BLaER1 treated with 17β-estradiol and CSF1 and Interleukin-3, amounts not matched to agents 10 nM and 100 nM (cell line): ENCODE data around the gene NRG3.
A peak's percentile ranks its signal among the peaks of the same experiment; 100 is the strongest.
"Not testable (repeated sequence)": the region's sequence is repeated elsewhere in the genome, so short reads cannot be mapped to it uniquely, and the experiment has no call there.

Experiments
- H3K27ac ChIP-seq, 11 experiments: shearing (Covaris generic); formaldehyde crosslinking; 2 replicates each; pipeline ENCODE4 v1.8.1; 2022
- H3K27me3 ChIP-seq, 11 experiments: shearing (Covaris generic); formaldehyde crosslinking; 2 replicates each; pipeline ENCODE4 v1.8.1; 2022
- H3K36me3 ChIP-seq, 11 experiments: shearing (Covaris generic); formaldehyde crosslinking; 2 replicates each; pipeline ENCODE4 v1.8.1; 2022
- H3K4me1 ChIP-seq, 10 experiments: shearing (Covaris generic); formaldehyde crosslinking; 2 replicates each; pipeline ENCODE4 v1.8.1; 2022
- H3K4me2 ChIP-seq, 11 experiments: shearing (Covaris generic); formaldehyde crosslinking; 2 replicates each; pipeline ENCODE4 v1.8.1; 2022
- H3K4me3 ChIP-seq, 10 experiments: shearing (Covaris generic); formaldehyde crosslinking; 2 replicates each; pipeline ENCODE4 v1.8.1; 2022
- H3K9ac ChIP-seq, 11 experiments: shearing (Covaris generic); formaldehyde crosslinking; 2 replicates each; pipeline ENCODE4 v1.8.1; 2022
- H3K9me3 ChIP-seq, 11 experiments: shearing (Covaris generic); formaldehyde crosslinking; replicated peaks in 1 of 11; 2 replicates each; pipeline ENCODE4 v1.8.1; 2022
- H4K20me1 ChIP-seq, 11 experiments: shearing (Covaris generic); formaldehyde crosslinking; 2 replicates each; pipeline ENCODE4 v1.8.1; 2022
- Cebpa-rat ChIP-seq, 11 experiments: shearing (Covaris generic); IDR thresholded peaks; 2 replicates each; pipeline ENCODE4 v1.8.1; 2022

Gene NRG3

DNA sequence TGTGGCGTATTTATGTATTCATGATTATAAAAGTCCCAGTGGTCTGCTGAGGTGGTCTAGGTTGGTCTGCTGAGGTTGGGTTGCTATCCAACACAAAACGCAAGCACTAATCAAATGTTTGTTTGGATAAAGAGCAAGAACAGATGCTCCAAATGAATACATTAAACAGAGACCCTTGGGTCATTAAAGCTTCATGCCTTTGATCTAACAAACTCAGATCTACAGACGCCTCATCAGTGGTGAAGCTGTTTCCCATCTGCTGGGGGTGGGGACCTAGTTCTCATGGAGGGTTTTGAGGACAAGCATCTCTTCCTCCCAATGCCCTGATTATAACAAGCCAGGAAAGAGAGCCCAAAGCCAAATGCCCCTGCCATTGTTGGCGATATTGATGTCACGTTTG lies 786.7 kb downstream of the NRG3 start:
- Histone ChIP-seq H4K20me1 (no peaks in the 10 kb centered on the region), H3K4me1 (peaks cover 6 to 92% (median 61%) of the 10 kb centered on the region in 10 experiments; a peak in 17 of 20 replicates), H3K4me2 (peak overlapping the region in 8 of 11 experiments; percentile 10 to 72 (median 44); a peak in 15 of 22 replicates), H3K9me3 (peaks cover 0 to 27% (median 12%) of the 10 kb centered on the region in 11 experiments; a peak in 9 of 22 replicates), H3K9ac (peak overlapping the region in 1 of 11 experiments; percentile 15; a peak in 3 of 22 replicates), H3K36me3 (peaks cover 0 to 4% (median 0%) of the 10 kb centered on the region in 11 experiments; a peak in 1 of 22 replicates), H3K27ac (peak overlapping the region in 7 of 11 experiments; percentile 1 to 89 (median 46); a peak in 11 of 22 replicates), H3K4me3 (no peak overlapping the region), H3K27me3 (no peaks in the 10 kb centered on the region)
- TF ChIP-seq Cebpa-rat (IDR thresholded peaks at IDR 0.05): no peak

DNA sequence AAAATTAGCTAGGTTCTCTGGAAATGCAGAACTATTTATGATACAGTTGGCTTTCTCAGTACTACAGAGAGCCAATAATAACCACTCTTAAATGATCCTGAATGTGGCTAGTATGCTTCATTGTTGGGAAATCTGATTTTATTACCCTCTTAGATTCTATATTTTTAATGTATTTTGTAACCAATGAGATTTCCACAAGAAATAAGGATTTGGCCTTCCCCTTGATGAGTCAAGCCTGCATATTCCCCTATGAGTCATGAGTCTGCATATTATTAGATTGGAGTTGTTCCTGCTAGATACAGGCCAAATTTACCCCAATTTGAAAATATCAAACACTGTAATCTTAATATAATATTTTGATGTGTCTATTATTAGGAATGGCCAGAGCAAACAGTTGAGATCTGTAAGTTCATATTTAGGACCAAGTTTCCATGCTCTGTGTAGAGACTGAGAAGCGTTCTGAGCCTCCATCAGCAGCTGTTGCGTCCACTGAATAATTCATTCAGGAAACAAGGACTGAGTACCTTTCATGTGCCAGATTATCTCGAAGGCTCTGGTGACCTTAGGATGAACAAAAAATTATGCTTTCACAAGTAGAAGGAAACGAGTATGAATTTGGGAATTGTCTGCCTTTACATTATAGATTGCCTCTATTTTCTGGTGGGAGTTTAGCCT lies 793.4 kb downstream of the NRG3 start:
- H3K4me1 ChIP-seq: peaks cover 21 to 70% (median 31%) of the 10 kb centered on the region in 10 experiments
- peak overlapping the region in 8 of 11 experiments; percentile 26 to 60 (median 45); a peak in 11 of 22 replicates for H3K9ac ChIP-seq
- peak overlapping the region; percentile 7 to 76 (median 63); a peak in 21 of 22 replicates for H3K27ac ChIP-seq
- no peak for TF ChIP-seq Cebpa-rat (IDR thresholded peaks at IDR 0.05)
- H3K27me3 ChIP-seq: no peaks in the 10 kb centered on the region
- no peaks in the 10 kb centered on the region for H4K20me1 ChIP-seq
- H3K4me3 ChIP-seq: peak overlapping the region in 3 of 10 experiments; percentile 19 to 34 (median 33); a peak in 6 of 20 replicates
- H3K36me3 ChIP-seq: peaks cover 0 to 8% (median 0%) of the 10 kb centered on the region in 11 experiments; a peak in 1 of 22 replicates
- H3K9me3 ChIP-seq: peaks cover 0 to 42% (median 13%) of the 10 kb centered on the region in 11 experiments; a peak in 9 of 22 replicates
- H3K4me2 ChIP-seq: peak overlapping the region; percentile 44 to 80 (median 70)

DNA sequence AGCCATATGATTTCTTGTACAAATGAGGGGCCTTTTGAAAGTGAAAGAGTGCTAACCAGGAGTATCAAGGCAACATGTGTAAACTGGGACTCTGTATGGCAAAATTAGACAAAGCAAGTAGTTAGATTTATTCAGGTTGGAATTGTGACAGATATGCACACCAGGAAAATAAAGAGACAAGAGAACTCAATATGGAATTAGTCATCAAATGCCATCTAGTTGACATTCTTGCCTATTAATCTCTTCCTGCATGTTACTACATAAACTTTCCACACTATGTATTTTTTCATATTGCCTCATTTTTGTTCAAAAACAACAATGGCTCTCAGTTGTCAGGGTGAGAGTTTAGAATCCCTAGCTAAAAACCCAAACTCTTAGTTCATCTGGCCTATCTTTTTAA lies 799.0 kb downstream of the NRG3 start:
- Histone ChIP-seq H4K20me1 (no peaks in the 10 kb centered on the region), H3K4me3 (no peak overlapping the region), H3K27me3 (no peaks in the 10 kb centered on the region), H3K4me2 (no peak overlapping the region), H3K36me3 (peaks cover 0 to 28% (median 0%) of the 10 kb centered on the region in 11 experiments; a peak in 3 of 22 replicates), H3K27ac (no peak overlapping the region), H3K9me3 (peaks cover 10 to 57% (median 38%) of the 10 kb centered on the region in 11 experiments; a peak in 21 of 22 replicates), H3K4me1 (peaks cover 0 to 50% (median 8%) of the 10 kb centered on the region in 10 experiments; a peak in 8 of 20 replicates), H3K9ac (no peak overlapping the region)
- no peak for TF ChIP-seq Cebpa-rat (IDR thresholded peaks at IDR 0.05)

DNA sequence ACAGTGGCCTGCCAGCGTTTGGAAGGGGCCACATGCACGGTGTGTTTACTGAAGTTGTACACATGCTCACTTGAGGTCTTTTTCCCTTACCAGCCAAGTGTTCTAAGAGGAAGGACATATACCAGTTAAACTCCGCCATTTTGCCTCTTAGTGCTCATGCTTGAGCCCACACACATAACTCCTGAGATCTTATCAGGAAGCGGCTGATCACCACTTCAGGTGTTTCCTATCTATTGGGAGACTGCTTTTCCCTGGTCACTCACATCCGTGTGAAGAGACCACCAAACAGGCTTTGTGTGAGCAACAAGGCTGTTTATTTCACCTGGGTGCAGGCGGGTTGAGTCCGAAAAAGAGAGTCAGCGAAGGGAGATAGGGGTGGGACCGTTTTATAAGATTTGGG lies 802.9 kb downstream of the NRG3 start:
- not testable (repeated sequence) for H3K9ac ChIP-seq, H3K4me3 ChIP-seq, H3K27me3 ChIP-seq, H4K20me1 ChIP-seq
- peak overlapping the region in 5 of 11 experiments; percentile 29 to 62 (median 50); a peak in 7 of 22 replicates for H3K4me2 ChIP-seq
- peaks cover 0 to 60% (median 15%) of the 10 kb centered on the region in 10 experiments; a peak in 9 of 20 replicates for H3K4me1 ChIP-seq
- H3K27ac ChIP-seq: peak overlapping the region in 3 of 11 experiments; percentile 22 to 60 (median 26); a peak in 3 of 22 replicates
- H3K36me3 ChIP-seq: peaks cover 0 to 21% (median 0%) of the 10 kb centered on the region in 11 experiments; a peak in 3 of 22 replicates
- H3K9me3 ChIP-seq: peaks cover 10 to 47% (median 34%) of the 10 kb centered on the region in 11 experiments; a peak in 21 of 22 replicates

DNA sequence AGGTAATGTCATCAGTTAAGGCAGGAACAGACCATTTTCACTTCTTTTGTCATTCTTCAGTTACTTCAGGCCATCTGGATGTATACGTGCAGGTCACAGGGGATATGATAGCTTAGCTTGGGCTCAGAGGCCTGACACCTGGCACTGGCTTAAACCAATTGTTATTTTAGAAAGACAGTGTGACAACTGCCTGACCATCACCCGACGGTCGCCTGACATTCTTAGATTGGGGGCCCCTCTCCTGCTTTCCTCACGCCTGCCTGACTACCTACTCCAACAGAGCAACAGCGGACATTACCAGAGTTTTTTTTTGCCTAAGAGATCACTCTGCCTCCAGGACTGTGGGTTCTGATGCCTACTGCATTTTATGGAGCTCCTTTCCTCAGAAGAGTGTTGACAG lies 803.5 kb downstream of the NRG3 start:
- H4K20me1 ChIP-seq, H3K27me3 ChIP-seq: not testable (repeated sequence)
- Histone ChIP-seq H3K4me3 (peak overlapping the region in 1 of 10 experiments; percentile 27; a peak in 2 of 20 replicates), H3K27ac (peak overlapping the region in 3 of 11 experiments; percentile 22 to 60 (median 26); a peak in 4 of 22 replicates), H3K4me1 (peaks cover 0 to 57% (median 14%) of the 10 kb centered on the region in 10 experiments; a peak in 9 of 20 replicates), H3K36me3 (peaks cover 0 to 21% (median 0%) of the 10 kb centered on the region in 11 experiments; a peak in 3 of 22 replicates), H3K9ac (peak overlapping the region in 1 of 11 experiments; percentile 43; a peak in 1 of 22 replicates), H3K9me3 (peaks cover 10 to 46% (median 33%) of the 10 kb centered on the region in 11 experiments; a peak in 21 of 22 replicates), H3K4me2 (peak overlapping the region in 7 of 11 experiments; percentile 29 to 62 (median 38); a peak in 11 of 22 replicates)

DNA sequence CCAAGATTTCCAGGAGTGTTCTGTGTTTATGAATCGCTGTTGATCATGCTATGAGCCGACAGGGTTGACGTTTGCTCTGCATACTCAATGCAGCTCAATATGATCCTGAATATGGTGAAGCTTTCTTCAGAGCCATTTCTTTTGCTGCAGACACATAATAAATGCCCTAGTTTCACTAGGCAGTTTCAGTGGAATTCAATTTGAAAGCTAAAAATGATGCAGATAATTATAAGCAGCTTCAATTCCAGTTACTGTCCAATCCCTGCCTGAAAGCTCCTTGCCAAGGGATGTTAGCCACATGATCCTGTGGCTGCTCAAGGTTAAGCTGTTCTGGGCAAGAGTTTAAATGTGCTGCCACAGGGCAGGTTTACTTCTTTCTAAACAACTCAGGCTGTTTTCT lies 805.6 kb downstream of the NRG3 start:
- H3K9me3 ChIP-seq: peaks cover 10 to 35% (median 22%) of the 10 kb centered on the region in 11 experiments; a peak in 21 of 22 replicates
- H3K4me2 ChIP-seq: peak overlapping the region in 5 of 11 experiments; percentile 23 to 56 (median 26); a peak in 6 of 22 replicates
- H3K36me3 ChIP-seq: peaks cover 0 to 16% (median 0%) of the 10 kb centered on the region in 11 experiments; a peak in 3 of 22 replicates
- no peak overlapping the region for H3K9ac ChIP-seq
- TF ChIP-seq Cebpa-rat (IDR thresholded peaks at IDR 0.05): no peak
- no peaks in the 10 kb centered on the region for H4K20me1 ChIP-seq
- peaks cover 0 to 49% (median 11%) of the 10 kb centered on the region in 10 experiments; a peak in 9 of 20 replicates for H3K4me1 ChIP-seq
- no peaks in the 10 kb centered on the region for H3K27me3 ChIP-seq
- no peak overlapping the region; a peak in 1 of 20 replicates for H3K4me3 ChIP-seq
- H3K27ac ChIP-seq: no peak overlapping the region; a peak in 1 of 22 replicates

DNA sequence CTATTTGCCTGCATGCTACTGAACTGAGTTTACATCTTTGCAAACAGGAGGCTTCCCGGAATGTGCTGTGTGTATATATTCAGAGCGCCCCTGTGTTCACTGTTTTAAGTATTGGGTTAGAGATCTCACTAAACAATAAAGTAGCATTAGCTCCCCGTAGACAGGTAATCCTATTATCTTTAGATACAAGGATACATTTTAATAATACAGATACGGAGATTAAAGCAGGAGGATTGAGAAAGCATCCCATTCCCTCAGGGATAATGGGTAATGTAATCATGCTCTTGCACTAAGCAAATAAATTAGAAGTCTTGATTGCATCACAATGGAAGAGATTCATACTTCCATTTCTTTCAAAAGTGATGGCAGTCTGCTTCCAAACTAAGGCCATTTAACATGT lies 809.0 kb downstream of the NRG3 start:
- H3K9me3 ChIP-seq: peaks cover 0 to 15% (median 0%) of the 10 kb centered on the region in 11 experiments; a peak in 7 of 22 replicates

DNA sequence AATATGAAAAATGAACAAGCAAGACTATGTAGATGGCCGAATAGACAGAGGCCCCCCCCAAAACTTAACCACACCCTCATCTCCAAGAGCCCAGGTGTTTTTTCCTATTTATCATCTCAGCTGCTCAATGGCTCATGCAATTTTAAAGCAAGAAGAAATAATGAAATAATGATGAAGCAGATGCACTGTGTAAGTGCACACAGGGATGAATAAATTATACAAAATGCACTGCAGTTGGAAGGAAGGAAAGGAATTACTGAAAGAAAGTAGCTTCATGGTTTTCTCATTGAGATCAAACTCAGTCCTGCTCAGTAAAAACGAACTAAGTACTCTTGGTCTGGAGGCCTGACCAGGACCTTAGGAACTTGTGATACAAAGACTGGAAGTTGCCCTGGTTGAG lies 810.1 kb downstream of the NRG3 start:
- Histone ChIP-seq H3K27ac (no peak overlapping the region), H3K9me3 (peaks cover 0 to 15% (median 0%) of the 10 kb centered on the region in 11 experiments; a peak in 7 of 22 replicates), H4K20me1 (no peaks in the 10 kb centered on the region), H3K4me1 (peaks cover 0 to 20% (median 3%) of the 10 kb centered on the region in 10 experiments; a peak in 8 of 20 replicates), H3K9ac (no peak overlapping the region), H3K36me3 (peaks cover 0 to 16% (median 0%) of the 10 kb centered on the region in 11 experiments; a peak in 4 of 22 replicates), H3K27me3 (no peaks in the 10 kb centered on the region), H3K4me2 (peak overlapping the region in 1 of 11 experiments; percentile 16; a peak in 1 of 22 replicates), H3K4me3 (no peak overlapping the region)
- TF ChIP-seq Cebpa-rat (IDR thresholded peaks at IDR 0.05): no peak

More for the DNA sequence above, 809.0 kb downstream of the NRG3 start:
- Histone ChIP-seq H3K4me2 (no peak overlapping the region), H3K9ac (no peak overlapping the region), H4K20me1 (no peaks in the 10 kb centered on the region), H3K27ac (no peak overlapping the region), H3K27me3 (no peaks in the 10 kb centered on the region), H3K4me1 (peaks cover 0 to 30% (median 4%) of the 10 kb centered on the region in 10 experiments; a peak in 8 of 20 replicates), H3K4me3 (no peak overlapping the region), H3K36me3 (peaks cover 0 to 16% (median 0%) of the 10 kb centered on the region in 11 experiments; a peak in 4 of 22 replicates)
- no peak for TF ChIP-seq Cebpa-rat (IDR thresholded peaks at IDR 0.05)
